Trophoblast cell (in vitro differentiated cells and primary cell): ENCODE measurements around the gene PHF14.
A peak's percentile ranks its signal among the peaks of the same experiment; 100 is the strongest.

Experiments used
- DNase-seq, 2 donors: peaks; one replicate each; pipeline ENCODE4 v3.0.0-alpha.2; 2016
- H2AFZ ChIP-seq: 2 replicates; pipeline ENCODE4 v1.6.1; 2013; ENCODE audit warnings: low read length, moderate library complexity, mild to moderate bottlenecking; ENCODE audit not compliant: insufficient read depth, poor library complexity
- H2AK5ac ChIP-seq: 2 replicates; pipeline ENCODE4 v1.6.1; 2013; ENCODE audit warnings: mild to moderate bottlenecking, low read length
- H2BK120ac ChIP-seq: 2 replicates; pipeline ENCODE4 v1.6.1; 2013; ENCODE audit warnings: low read length, mild to moderate bottlenecking, moderate library complexity; ENCODE audit not compliant: insufficient read depth, poor library complexity
- H2BK12ac ChIP-seq: 2 replicates; pipeline ENCODE4 v1.6.1; 2013; ENCODE audit warnings: mild to moderate bottlenecking, low read length, moderate library complexity
- H2BK5ac ChIP-seq: 2 replicates; pipeline ENCODE4 v1.6.1; 2013; ENCODE audit warnings: low read length, low read depth, moderate library complexity, mild to moderate bottlenecking; ENCODE audit not compliant: poor library complexity
- H3K14ac ChIP-seq: 2 replicates; pipeline ENCODE4 v1.6.1; 2013; ENCODE audit warnings: mild to moderate bottlenecking, low read length
- H3K18ac ChIP-seq: 2 replicates; pipeline ENCODE4 v1.6.1; 2013; ENCODE audit warnings: mild to moderate bottlenecking, low read length
- H3K23ac ChIP-seq: 2 replicates; pipeline ENCODE4 v1.6.1; 2013; ENCODE audit warnings: low read length
- H3K27ac ChIP-seq: 2 replicates; pipeline ENCODE4 v1.5.1; 2013; ENCODE audit warnings: low read depth, mild to moderate bottlenecking, inconsistent platforms, low read length, moderate library complexity
- H3K27me3 ChIP-seq: 2 replicates; pipeline ENCODE4 v1.6.1; 2013; ENCODE audit warnings: inconsistent platforms, mild to moderate bottlenecking, low read length, moderate library complexity; ENCODE audit not compliant: insufficient read depth
- H3K36me3 ChIP-seq, 2 experiments: 1 replicate in 1 of 2; 2 replicates in 1 of 2; pipeline ENCODE4 v1.6.1; 2013; ENCODE audit warnings: low read length in 2 of 2, mild to moderate bottlenecking in 2 of 2, moderate library complexity in 1 of 2; ENCODE audit not compliant: insufficient read depth in 2 of 2, control insufficient read depth in 1 of 2
- H3K4ac ChIP-seq: 2 replicates; pipeline ENCODE4 v1.6.1; 2013; ENCODE audit warnings: low read depth, mild to moderate bottlenecking, low read length, moderate library complexity
- H3K4me1 ChIP-seq, 2 experiments: 1 replicate in 1 of 2; 2 replicates in 1 of 2; pipeline ENCODE4 v1.6.1; 2013; ENCODE audit warnings: low read length in 2 of 2, mild to moderate bottlenecking in 2 of 2, moderate library complexity in 1 of 2; ENCODE audit not compliant: insufficient read depth in 2 of 2, control insufficient read depth in 1 of 2
- H3K4me2 ChIP-seq: 2 replicates; pipeline ENCODE4 v1.6.1; 2013; ENCODE audit warnings: inconsistent platforms, mild to moderate bottlenecking, low read length, moderate library complexity
- H3K4me3 ChIP-seq: 2 replicates; pipeline ENCODE4 v1.5.1; 2013; ENCODE audit warnings: mild to moderate bottlenecking, low read depth, low read length, inconsistent platforms
- H3K79me1 ChIP-seq: one replicate; pipeline ENCODE4 v1.6.1; 2013; ENCODE audit warnings: low read length
- H3K79me2 ChIP-seq: 2 replicates; pipeline ENCODE4 v1.6.1; 2013; ENCODE audit warnings: low read length, mild to moderate bottlenecking; ENCODE audit not compliant: control insufficient read depth, insufficient read depth, poor library complexity
- H3K9ac ChIP-seq: 2 replicates; pipeline ENCODE4 v1.6.1; 2013; ENCODE audit warnings: mild to moderate bottlenecking, low read length
- H3K9me3 ChIP-seq: 2 replicates; pipeline ENCODE4 v1.6.1; 2013; ENCODE audit warnings: low read depth, mild to moderate bottlenecking, control low read depth, inconsistent platforms, low read length; ENCODE audit not compliant: insufficient read depth
- H4K12ac ChIP-seq: 2 replicates; pipeline ENCODE4 v1.6.1; 2013; ENCODE audit warnings: low read depth, mild to moderate bottlenecking, low read length, moderate library complexity
- H4K8ac ChIP-seq: 2 replicates; pipeline ENCODE4 v1.6.1; 2013; ENCODE audit warnings: low read depth, mild to moderate bottlenecking, low read length, moderate library complexity
- H4K91ac ChIP-seq: one replicate; pipeline ENCODE4 v1.6.1; 2013; ENCODE audit warnings: low read depth, mild to moderate bottlenecking, low read length, moderate library complexity
- WGBS: extraction: QIAGEN DNeasy Blood & Tissue Kit; methylation state at CpG from one replicate; pipeline ENCODE4 v1.1.7; 2013; ENCODE audit warnings: missing lambda C conversion rate; ENCODE audit not compliant: insufficient read length, insufficient coverage; ENCODE audit errors: extremely low coverage; 5-methylcytosine and 5-hydroxymethylcytosine counted together

PHF14 gene

DNA sequence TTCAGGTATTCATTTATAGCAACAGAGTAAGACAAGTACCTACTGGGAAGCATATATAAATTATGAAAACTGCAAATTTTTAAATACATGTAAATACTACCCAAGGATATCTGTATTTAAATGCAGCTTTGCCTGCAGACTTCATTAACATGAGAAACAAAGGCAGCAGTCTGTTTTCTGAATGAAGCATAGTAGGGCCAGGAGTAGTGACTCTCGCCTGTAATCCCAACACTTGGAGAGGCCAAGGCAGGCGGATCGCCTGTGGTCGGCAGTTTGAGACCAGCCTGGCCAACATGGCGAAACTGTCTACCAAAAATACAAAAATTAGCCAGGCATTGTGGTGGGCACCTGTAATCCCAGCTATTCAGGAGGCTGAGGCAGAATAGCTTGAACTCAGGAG is 42.5 kb upstream of the PHF14 start:
- Histone ChIP-seq H3K4me1 (no peaks in the 10 kb centered on the region), H2BK120ac (no peak overlapping the region)
- no CpG with 5 or more reads among the region's 5 CpGs for WGBS

DNA sequence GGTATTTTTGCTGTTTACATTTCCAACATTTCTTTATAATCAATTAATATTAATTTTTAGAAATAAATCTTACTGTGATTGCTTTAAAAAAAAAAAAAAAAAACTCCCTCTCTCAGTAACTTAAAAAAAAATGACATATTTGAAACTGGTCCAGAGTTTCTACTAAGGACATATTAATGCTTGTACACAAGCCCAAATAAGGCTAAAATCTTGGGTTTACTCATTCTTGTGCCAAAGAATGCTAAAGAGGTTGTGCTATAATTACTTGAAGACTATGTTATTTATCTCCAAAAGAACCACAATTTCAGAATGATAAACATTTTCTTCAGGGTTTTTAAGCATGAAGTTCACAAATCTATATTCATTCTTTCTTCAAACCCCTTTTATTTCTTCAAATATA is 39.4 kb upstream of the PHF14 start:
- H3K23ac ChIP-seq = no peak overlapping the region
- H3K4me3 ChIP-seq = no peak overlapping the region
- no peaks in the 10 kb centered on the region for H3K27me3 ChIP-seq
- no peak overlapping the region for H4K91ac ChIP-seq
- H3K79me2 ChIP-seq = no peaks in the 10 kb centered on the region
- H2BK120ac ChIP-seq = no peak overlapping the region
- H3K18ac ChIP-seq = no peak overlapping the region
- H2AK5ac ChIP-seq = no peak overlapping the region
- H2BK5ac ChIP-seq = no peak overlapping the region
- H4K8ac ChIP-seq = no peak overlapping the region
- no peak overlapping the region for H3K27ac ChIP-seq
- no peak overlapping the region for H3K4ac ChIP-seq
- no peak overlapping the region for H4K12ac ChIP-seq
- H3K4me2 ChIP-seq = no peak overlapping the region
- no peak overlapping the region for H2AFZ ChIP-seq
- H3K9ac ChIP-seq = no peak overlapping the region
- no peaks in the 10 kb centered on the region for H3K4me1 ChIP-seq
- no peak for DNase-seq
- H3K36me3 ChIP-seq = peaks cover 9 to 21% of the 10 kb centered on the region in 2 experiments
- no peak overlapping the region for H2BK12ac ChIP-seq
- H3K79me1 ChIP-seq = no peaks in the 10 kb centered on the region
- H3K9me3 ChIP-seq = no peaks in the 10 kb centered on the region
- H3K14ac ChIP-seq = no peak overlapping the region

More for the DNA sequence above, 42.5 kb upstream of the PHF14 start:
- no peaks in the 10 kb centered on the region for H3K79me2 ChIP-seq
- no peaks in the 10 kb centered on the region for H3K79me1 ChIP-seq
- no peak overlapping the region for H3K4me2 ChIP-seq
- no peak overlapping the region for H2BK5ac ChIP-seq
- no peak overlapping the region for H3K23ac ChIP-seq
- H3K36me3 ChIP-seq = peaks cover 2 to 11% of the 10 kb centered on the region in 2 experiments
- H4K8ac ChIP-seq = no peak overlapping the region
- no peaks in the 10 kb centered on the region for H3K9me3 ChIP-seq
- H2AFZ ChIP-seq = no peak overlapping the region
- no peak overlapping the region for H3K4me3 ChIP-seq
- no peak overlapping the region for H3K18ac ChIP-seq
- no peak for DNase-seq
- H3K4ac ChIP-seq = no peak overlapping the region
- H3K14ac ChIP-seq = no peak overlapping the region
- H3K27ac ChIP-seq = no peak overlapping the region
- H2AK5ac ChIP-seq = no peak overlapping the region
- no peak overlapping the region for H3K9ac ChIP-seq
- H4K12ac ChIP-seq = no peak overlapping the region
- no peak overlapping the region for H2BK12ac ChIP-seq
- no peak overlapping the region for H4K91ac ChIP-seq
- H3K27me3 ChIP-seq = no peaks in the 10 kb centered on the region

DNA sequence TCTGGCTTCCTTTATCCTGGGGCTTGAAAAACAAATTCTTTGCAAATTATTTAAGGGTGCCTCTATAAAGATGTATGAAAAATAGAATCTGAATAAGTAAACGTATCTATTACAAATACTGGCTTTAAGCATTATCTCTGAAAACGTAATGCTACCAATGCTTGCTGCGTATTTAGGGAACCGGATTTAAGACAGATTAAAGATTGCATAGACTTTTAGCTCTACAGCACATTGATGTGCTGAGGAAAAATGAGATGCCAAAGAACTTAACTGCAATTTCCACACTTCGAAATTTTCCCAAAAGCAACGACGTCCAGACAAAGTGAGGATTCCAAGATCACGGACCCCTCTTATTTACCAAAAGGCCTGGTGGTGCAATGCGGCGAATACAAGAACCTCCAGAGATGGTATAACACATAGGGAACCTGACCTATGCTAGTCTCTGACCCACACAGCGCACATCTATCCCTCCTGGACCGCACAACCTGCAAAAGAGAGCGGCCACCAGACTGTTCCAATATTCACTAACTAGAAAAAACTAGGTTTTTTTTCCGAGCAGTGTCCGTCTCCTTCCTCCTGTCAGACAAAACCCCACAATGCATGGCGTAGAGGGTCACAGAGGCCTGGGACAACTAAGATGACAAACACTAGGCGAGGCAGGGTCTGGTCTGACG is 34.3 kb upstream of the PHF14 start:
- WGBS = no CpG with 5 or more reads among the region's 18 CpGs

DNA sequence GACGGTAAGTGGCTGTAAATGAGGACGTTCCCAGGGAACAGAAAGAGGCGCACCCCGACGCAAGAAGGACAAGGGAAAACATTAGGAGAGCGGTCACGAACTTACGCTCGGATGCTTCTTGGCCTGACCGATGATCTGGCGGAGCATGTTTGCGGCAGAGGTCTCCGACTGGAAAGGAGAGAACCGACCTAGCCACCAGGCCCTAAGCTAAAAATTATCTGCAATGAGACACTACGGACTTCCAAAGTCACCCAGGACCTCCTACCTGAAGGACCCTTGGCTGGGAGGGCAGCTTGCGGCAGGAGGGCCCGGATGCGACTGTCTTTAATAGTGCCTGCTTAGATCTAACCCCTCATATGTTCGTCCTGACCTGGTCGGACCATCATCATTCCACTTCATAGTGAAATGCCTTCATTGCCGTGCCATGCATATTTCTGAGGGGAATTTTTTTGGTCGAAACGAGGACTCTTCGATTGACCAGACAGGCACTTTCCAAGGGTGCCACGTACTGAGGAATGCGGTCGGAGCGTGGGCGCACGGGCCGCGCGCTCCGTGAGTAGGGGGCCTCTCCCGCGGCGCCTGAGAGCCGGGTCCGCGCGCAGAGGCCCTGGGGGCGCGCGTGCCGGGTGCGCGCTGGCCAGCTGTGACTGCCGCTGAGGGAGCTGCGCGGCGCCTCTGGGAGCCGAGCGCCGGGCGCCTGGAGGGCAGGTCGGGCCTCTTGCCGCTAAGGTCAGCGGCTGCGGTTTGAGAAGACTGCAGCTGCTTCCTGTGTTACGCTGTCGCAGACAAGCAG is 33.6 kb upstream of the PHF14 start:
- no peaks in the 10 kb centered on the region for H3K9me3 ChIP-seq
- H3K79me1 ChIP-seq = peaks cover 6% of the 10 kb centered on the region
- no CpG with 5 or more reads among the region's 61 CpGs for WGBS
- peak overlapping the region; percentile 59 for H2BK120ac ChIP-seq
- no peak overlapping the region for H2BK12ac ChIP-seq
- H3K14ac ChIP-seq = peak overlapping the region; percentile 90
- H3K4me2 ChIP-seq = peak overlapping the region; percentile 88
- H2AK5ac ChIP-seq = no peak overlapping the region
- H4K8ac ChIP-seq = peak overlapping the region; percentile 91
- H3K4me1 ChIP-seq = peaks cover 0 to 2% of the 10 kb centered on the region in 2 experiments
- peak overlapping the region; percentile 93 for H3K9ac ChIP-seq
- no peaks in the 10 kb centered on the region for H3K27me3 ChIP-seq
- peak overlapping the region; percentile 94 for H2AFZ ChIP-seq
- peak overlapping the region; percentile 85 for H4K91ac ChIP-seq
- H3K79me2 ChIP-seq = peaks cover 5% of the 10 kb centered on the region
- H3K18ac ChIP-seq = peak overlapping the region; percentile 66
- peak overlapping the region; percentile 91 for H3K27ac ChIP-seq
- peak; percentile 91 to 96 for DNase-seq
- H4K12ac ChIP-seq = peak overlapping the region; percentile 14
- H3K36me3 ChIP-seq = peaks cover 9 to 15% of the 10 kb centered on the region in 2 experiments
- peak overlapping the region; percentile 82 for H2BK5ac ChIP-seq
- H3K4ac ChIP-seq = no peak overlapping the region
- H3K4me3 ChIP-seq = peak overlapping the region; percentile 86
- no peak overlapping the region for H3K23ac ChIP-seq

More for the DNA sequence above, 34.3 kb upstream of the PHF14 start:
- Histone ChIP-seq H3K4me3 (peak overlapping the region; percentile 86), H3K23ac (no peak overlapping the region), H4K8ac (peak overlapping the region; percentile 91), H3K9ac (peak overlapping the region; percentile 93), H3K79me1 (peaks cover 6% of the 10 kb centered on the region), H3K4me2 (peak overlapping the region; percentile 88), H2BK120ac (peak overlapping the region; percentile 18), H2BK5ac (peak overlapping the region; percentile 82), H3K79me2 (peaks cover 5% of the 10 kb centered on the region), H3K9me3 (no peaks in the 10 kb centered on the region), H3K27me3 (no peaks in the 10 kb centered on the region), H3K4ac (peak overlapping the region; percentile 19), H2AK5ac (no peak overlapping the region), H4K91ac (peak overlapping the region; percentile 85), H2AFZ (peak overlapping the region; percentile 94), H4K12ac (peak overlapping the region; percentile 14), H2BK12ac (no peak overlapping the region), H3K18ac (peak overlapping the region; percentile 66), H3K14ac (peak overlapping the region; percentile 90), H3K36me3 (peaks cover 9 to 15% of the 10 kb centered on the region in 2 experiments), H3K4me1 (peaks cover 0 to 2% of the 10 kb centered on the region in 2 experiments), H3K27ac (peak overlapping the region; percentile 91)
- DNase-seq = no peak
